Lower leg skin (tissue), 4 donors: Measurements from ENCODE around the gene ITPKB. TPM values are rescaled to one million over a fixed set of nuclear protein-coding genes. Genes with fewer than 3 reads are reported as not detected.

ENCODE experiments used
- DNase-seq, 2 donors: peaks; one replicate each; pipeline ENCODE4 v3.0.0-alpha.2; 2019; ENCODE audit warnings: low spot score in 2 of 2
- H3K4me3 ChIP-seq: fragments of 200-600 bp; sonication (generic); 2 replicates; pipeline ENCODE4 v1.5.1; 2017; ENCODE audit warnings: mild to moderate bottlenecking, low read depth; ENCODE audit not compliant: poor library complexity, severe bottlenecking
- CTCF ChIP-seq, 3 donors: fragments of 450-650 bp; IDR thresholded peaks; one replicate each; pipeline ENCODE4 v1.5.1; 2016; ENCODE audit warnings: antibody characterized with exemption in 3 of 3, mild to moderate bottlenecking in 3 of 3, moderate library complexity in 2 of 3
- POLR2A ChIP-seq, 2 donors: fragments of 450-650 bp; IDR thresholded peaks; one replicate each; pipeline ENCODE4 v1.6.1; 2016 to 2017; ENCODE audit warnings: antibody characterized with exemption in 2 of 2, mild to moderate bottlenecking in 1 of 2, moderate library complexity in 1 of 2
- WGBS, 2 donors: methylation state at CpG; one replicate each; pipeline ENCODE4 v1.1.5; 2018; 5-methylcytosine and 5-hydroxymethylcytosine counted together
- intact Hi-C: fragments of 100-400 bp; cut with DNase I; formaldehyde crosslinking; loops from one replicate; pipeline ENCODE4 v1.15.0; 2023; ENCODE audit warnings: low total_unique reads
- total RNA-seq, 4 donors: library from RNA; depleted of rRNA; stranded (reverse); fragments of >200 nt; gene quantifications; one replicate each; pipeline ENCODE4 v1.1.0, GENCODE V29; 2016

ITPKB gene
- total RNA-seq, 4 donors from 2014 or later: 39.3 to 57.2 (median 44.1) TPM

DNA sequence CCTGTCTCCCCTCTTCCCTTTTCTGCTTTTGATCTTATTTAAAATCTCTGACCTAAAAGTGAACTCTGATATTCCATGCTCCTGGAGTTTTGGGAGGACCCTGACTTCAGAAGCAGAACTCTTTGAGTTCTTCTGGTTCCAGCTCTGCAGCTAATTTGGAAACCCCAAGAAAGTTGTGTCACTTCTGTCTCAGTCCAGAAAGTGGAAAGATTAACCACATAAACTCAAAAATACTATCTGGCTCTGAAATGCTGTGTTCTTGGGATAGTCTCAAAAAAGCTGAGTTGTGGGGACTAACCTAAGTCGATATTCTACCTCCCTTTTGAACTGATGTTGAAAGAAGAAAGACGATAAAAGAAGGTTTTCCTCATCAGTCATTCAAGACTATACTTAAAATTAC is 59.8 kb downstream of the ITPKB start:
- WGBS, 2 donors: 30 to 40% methylated on average over 2 of the region's 2 CpGs
- intact Hi-C loops: no loop called here

GRCh38 chr1:226678701-226679100 is 60.4 kb downstream of the ITPKB start:
- intact Hi-C loops: no loop called here
- H3K4me3 ChIP-seq: no peak overlapping the region
- WGBS, 2 donors: 76 to 77% methylated on average over 8 of the region's 8 CpGs
- TF ChIP-seq POLR2A (IDR thresholded peaks at IDR 0.05) (no peak), CTCF (IDR thresholded peaks at IDR 0.05) (no peak)
- no peak for DNase-seq

More for the DNA sequence above, 59.8 kb downstream of the ITPKB start:
- TF ChIP-seq POLR2A (IDR thresholded peaks at IDR 0.05) (no peak), CTCF (IDR thresholded peaks at IDR 0.05) (no peak)
- no peak overlapping the region for H3K4me3 ChIP-seq
- DNase-seq: no peak

GRCh38 chr1:226678251-226678650 is 60.8 kb downstream of the ITPKB start:
- 63 to 81% methylated on average over 2 of the region's 2 CpGs for WGBS, 2 donors
- no peak for TF ChIP-seq CTCF (IDR thresholded peaks at IDR 0.05)
- intact Hi-C loops: no loop called here
- no peak overlapping the region for H3K4me3 ChIP-seq
- DNase-seq: no peak

DNA sequence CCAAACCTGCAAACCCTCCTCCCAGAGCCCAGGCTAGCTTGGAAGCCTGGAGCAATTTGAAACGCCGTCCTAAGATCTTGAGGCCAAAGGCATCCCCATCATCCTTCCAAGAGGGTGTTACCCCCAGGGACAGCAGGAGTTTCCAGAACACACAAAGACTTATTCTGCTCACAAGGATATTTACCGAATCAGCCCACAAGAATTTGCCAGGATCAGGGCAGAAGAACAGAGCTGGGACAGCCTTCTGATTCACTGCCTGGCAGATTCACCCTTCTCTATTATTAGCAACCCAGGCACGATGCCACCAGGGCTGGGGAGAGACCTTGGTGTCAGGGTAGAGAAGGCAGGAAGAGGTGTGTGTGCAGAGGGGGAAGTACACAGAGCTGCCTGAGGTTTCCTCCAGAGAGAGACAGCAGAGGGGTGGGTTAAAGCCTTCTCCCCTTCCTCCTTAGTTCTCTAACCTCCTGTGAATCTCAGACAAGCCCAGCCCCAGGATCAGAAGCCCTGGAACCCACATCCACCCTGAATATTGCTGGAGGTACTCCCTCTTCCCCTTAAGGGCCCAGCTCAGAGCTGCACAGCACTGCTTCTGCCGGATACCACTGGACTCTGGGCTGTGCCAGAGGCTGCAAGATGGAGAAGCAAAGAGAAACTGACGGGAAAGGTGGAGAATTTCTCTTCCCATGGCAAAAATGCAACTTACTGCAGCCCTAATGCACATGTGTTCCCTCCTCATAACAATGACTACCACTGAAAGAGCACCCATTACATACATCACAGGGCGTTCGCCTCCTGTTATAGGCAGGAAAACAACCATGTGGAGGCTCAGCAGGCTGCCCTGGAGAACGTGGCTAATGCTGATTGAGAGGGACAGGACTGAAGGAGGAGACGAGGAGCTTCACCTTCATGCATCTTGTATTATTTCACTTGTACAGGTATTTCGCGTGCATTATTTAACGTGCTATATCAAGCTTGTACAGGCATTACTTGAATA is 61.8 kb downstream of the ITPKB start:
- peak; percentile 93 to 97 for DNase-seq
- 31 to 37% methylated on average over 13 of the region's 13 CpGs for WGBS, 2 donors
- TF ChIP-seq CTCF (IDR thresholded peaks at IDR 0.05) (no peak), POLR2A (IDR thresholded peaks at IDR 0.05) (no peak)
- intact Hi-C loops: no loop called here
- H3K4me3 ChIP-seq: no peak overlapping the region

DNA sequence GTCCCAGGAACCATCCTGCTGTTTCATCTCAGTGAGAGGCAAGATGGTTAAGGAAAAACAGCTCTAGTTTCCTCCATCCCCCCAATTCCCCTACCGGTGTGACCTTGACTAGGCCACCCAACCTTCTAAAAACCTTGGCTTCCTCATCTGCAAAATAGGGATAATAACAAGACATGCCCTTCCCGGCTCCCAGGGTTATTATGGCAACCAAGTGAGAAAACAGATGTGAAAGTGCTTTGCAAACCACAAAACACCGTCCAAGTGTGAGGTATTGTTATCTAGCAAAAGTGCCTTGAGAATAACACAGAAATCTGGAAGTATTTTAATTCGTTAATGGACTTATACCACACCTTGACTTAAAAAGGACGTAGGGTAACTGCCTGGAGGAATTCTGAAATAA is 62.7 kb downstream of the ITPKB start:
- WGBS, 2 donors: 11 to 16% methylated on average over 5 of the region's 5 CpGs
- H3K4me3 ChIP-seq: no peak overlapping the region
- no peak for DNase-seq
- no peak for TF ChIP-seq CTCF (IDR thresholded peaks at IDR 0.05)
- no peak for TF ChIP-seq POLR2A (IDR thresholded peaks at IDR 0.05)
- intact Hi-C loops: no loop called here
